DMS114 treated with DMSO at 0.1 percent for 48 hours (cell line): ENCODE data around the gene PRX.
"Not testable (repeated sequence)": the region's sequence is repeated elsewhere in the genome, so short reads cannot be mapped to it uniquely, and the experiment has no call there.

Experiments
- DNase-seq: peaks from one replicate; lab custom pipeline; 2025; ENCODE audit not compliant: unreplicated experiment; lab: John Stamatoyannopoulos, UW

The PRX gene, protein sequence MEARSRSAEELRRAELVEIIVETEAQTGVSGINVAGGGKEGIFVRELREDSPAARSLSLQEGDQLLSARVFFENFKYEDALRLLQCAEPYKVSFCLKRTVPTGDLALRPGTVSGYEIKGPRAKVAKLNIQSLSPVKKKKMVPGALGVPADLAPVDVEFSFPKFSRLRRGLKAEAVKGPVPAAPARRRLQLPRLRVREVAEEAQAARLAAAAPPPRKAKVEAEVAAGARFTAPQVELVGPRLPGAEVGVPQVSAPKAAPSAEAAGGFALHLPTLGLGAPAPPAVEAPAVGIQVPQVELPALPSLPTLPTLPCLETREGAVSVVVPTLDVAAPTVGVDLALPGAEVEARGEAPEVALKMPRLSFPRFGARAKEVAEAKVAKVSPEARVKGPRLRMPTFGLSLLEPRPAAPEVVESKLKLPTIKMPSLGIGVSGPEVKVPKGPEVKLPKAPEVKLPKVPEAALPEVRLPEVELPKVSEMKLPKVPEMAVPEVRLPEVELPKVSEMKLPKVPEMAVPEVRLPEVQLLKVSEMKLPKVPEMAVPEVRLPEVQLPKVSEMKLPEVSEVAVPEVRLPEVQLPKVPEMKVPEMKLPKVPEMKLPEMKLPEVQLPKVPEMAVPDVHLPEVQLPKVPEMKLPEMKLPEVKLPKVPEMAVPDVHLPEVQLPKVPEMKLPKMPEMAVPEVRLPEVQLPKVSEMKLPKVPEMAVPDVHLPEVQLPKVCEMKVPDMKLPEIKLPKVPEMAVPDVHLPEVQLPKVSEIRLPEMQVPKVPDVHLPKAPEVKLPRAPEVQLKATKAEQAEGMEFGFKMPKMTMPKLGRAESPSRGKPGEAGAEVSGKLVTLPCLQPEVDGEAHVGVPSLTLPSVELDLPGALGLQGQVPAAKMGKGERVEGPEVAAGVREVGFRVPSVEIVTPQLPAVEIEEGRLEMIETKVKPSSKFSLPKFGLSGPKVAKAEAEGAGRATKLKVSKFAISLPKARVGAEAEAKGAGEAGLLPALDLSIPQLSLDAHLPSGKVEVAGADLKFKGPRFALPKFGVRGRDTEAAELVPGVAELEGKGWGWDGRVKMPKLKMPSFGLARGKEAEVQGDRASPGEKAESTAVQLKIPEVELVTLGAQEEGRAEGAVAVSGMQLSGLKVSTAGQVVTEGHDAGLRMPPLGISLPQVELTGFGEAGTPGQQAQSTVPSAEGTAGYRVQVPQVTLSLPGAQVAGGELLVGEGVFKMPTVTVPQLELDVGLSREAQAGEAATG (N-terminal part only)

DNA sequence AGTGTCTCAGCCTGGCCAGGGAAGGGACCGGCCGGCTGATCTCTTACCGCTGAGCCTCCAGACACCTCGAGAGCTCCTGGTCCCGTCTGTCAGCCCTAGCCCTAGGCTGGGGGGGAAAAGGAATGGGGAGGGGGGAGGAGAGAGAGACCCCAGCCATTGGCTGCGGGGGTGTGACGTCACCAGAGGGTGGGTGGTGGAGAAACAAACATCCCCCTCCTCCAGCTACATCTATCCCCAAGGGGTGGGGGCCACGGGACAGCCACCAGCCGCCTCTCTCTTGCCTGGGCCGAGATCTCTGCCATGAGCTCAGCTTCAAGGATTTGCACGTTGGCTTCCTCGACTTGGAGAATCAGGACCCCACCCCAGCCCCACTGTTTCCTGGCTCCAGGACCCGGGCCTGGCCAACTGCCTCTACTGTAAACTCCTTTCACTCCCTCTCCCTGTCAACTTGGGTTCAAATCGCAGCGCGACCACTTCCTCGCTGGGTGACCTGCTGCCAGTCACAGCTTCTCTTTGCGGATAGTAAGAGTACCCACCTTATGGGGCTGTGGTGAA lies at the start of gene PRX:
Gene PRX, minus strand, starts transcription at position 88 of the 555 bp plus-strand sequence. CDS start 5,446 bp downstream, outside the sequence.
- DNase-seq: no peak

DNA sequence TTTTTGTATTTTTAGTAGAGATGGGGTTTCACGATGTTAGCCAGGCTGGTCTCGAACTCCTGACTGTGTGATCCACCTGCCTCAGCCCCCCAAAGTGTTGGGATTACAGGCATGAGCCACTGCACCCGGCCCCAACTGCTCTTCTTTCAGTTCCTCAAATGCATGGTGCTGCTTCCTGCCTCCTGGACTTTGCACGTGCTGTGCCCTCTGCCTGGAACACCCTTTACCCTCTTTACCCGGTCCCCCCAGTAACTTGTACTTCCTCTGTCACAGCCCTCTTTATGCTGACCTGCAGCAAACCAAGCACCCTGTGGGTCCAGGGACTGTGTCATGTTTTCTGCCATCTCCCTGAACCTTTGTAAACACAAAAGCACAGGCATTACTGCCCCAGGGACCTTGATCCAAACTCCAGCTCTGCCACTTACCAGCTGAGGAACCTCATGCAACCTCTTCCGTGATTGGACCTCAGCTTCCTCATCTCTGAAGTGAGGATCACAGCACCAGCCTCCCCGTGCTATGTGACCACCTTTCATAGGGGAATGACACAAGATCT lies 48.6 kb upstream of the PRX start:
- no peak for DNase-seq

DNA sequence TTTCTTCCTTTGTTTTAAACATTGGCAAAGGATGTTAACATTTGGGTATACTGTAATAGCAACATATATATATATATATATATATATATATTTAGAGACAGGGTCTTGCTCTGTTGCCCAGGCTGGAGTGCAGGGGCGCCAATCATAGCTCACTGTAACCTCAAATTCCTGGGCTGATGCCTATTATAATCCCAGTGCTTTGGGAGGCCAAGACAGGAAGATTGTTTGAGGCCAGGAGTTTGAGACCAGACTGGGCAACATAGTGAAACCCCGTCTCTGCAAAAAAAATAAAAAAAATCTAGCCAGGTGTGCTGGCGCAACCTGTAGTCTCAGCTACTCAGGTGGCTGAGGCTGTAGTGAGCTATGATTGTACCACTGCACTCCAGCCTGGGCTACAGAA lies 47.0 kb upstream of the PRX start:
- DNase-seq: no peak

DNA sequence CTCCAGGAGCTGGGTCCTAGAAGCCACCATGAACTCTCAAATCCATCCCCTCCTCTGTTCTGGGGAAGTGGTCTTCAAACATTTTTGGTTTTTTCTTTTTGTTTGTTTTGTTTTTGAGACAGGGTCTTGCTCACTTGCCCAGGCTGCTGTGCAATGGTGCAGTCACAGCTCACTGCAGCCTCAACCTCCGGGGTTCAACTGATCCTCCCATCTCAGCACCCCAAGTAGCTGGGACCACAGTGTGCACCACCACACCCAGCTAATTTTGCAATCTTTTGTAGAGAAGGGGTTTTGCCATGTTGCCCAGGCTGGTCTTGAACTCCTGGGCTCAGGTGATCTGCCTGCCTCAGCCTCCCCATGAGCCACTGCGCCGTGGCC lies 45.4 kb upstream of the PRX start:
- DNase-seq: no peak

DNA sequence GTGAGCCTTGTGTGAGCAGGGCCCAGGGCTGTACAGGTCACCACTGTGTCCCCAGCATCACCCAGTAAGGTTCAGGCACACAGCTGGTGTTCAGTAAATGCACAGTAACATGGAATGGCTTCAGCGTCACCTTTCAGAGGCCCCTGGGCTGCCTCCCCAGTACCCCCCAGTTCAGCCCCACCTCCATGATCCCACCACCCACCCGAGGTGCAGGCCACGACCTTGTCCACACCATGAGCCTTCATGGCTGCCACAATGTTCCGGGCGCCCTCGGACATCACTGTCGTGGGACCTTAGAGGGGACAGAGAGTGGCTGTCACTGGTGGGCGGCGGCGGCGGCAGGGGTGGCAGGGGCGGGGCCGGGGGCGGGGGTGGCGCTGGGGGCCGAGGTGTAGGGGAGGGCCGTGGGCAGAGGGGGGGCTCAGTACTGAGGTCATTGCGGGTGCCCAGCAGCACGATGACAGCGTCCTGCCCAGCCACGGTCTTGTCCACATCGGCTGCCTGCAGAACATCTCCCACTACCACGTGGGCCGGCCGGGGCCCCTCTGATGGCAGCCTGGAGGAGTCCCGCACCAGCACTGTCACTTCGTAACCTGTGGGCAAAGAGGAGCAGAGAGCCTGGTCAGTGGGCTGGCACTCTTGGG lies 44.9 kb upstream of the PRX start:
- no peak for DNase-seq

DNA sequence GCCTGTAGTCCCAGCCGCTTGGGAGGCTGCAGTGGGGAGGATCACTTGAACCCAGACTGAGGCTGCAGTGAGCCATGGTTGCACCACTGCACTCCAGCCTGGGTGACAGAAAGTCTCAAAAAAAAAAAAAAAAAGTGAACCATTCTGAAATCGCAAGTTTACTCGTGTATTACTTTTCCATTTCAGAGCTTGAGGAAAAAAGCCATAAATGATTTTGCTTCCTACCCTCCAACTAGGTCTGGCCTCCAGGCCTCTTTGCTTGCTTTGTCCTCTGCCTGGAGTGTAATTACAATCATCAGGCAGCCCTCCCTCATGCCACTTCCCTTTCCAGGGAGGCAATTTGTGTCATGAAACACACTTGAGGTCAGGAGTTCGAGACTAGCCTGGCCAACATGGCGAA lies 43.9 kb upstream of the PRX start:
- DNase-seq: no peak

DNA sequence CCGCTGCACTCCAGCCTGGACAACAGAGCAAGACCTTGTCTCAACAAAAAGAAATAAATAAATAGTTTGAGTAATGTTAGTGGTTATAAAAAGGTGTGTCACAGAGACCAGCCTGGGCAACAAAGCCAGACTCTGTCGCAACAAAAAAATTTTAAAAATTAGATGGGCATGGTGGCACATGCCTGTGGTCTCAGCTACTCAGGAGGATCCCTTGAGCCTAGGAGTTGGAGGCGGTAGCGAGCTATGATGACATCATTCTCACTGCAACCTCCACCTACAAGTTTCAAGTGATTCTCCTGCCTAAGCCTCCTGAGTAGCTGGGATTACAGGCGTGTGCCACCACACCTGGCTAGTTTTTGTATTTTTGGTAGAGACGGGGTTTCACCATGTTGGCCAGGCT lies 40.8 kb upstream of the PRX start:
- not testable (repeated sequence) for DNase-seq

DNA sequence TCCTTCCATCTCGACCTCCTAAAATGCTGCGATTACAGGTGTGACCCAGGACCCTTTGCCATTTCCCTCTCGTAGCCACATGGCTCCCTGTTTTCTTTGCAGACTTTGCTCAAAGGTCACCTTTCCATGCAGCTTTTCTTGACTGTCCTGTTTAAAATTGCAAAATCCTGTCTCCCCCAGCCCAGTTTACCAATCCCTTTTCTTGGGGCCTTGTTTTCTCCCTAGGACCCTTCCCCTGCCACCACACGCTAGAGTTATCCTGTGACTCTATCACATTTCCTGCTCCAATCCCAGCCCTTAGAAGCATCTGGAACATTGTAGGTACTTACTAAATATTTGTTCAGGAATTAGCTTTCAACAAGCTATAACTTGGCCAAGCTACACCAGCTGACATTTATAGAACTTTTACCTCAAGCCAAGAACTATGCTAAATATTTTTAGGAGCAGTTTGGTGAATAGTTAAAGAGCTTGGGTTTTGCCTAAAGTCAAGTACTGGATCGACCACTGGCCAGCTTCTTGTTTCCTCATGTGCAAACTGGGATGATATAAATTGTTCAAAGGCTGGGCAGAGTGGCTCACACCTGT lies 40.1 kb upstream of the PRX start:
- no peak for DNase-seq

DNA sequence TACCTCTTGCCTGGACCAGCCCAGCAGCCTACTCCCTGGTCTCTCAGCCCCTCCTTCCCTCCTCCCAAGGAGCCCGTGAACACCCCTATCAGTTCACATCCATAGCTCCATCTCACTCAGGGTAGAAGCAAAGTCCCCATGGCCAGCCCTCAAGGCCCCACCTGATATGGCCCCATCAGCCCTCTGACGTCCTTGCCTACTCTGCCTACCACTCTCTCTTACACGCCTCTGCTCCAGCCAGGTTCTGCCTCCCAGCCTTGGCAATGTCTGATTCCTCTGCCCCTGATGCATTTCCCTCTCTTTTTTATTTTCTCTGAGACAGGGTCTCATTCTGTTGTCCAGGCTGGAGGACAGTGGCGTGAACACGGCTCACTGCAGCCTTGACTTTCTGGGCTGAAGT lies 38.8 kb upstream of the PRX start:
- no peak for DNase-seq

DNA sequence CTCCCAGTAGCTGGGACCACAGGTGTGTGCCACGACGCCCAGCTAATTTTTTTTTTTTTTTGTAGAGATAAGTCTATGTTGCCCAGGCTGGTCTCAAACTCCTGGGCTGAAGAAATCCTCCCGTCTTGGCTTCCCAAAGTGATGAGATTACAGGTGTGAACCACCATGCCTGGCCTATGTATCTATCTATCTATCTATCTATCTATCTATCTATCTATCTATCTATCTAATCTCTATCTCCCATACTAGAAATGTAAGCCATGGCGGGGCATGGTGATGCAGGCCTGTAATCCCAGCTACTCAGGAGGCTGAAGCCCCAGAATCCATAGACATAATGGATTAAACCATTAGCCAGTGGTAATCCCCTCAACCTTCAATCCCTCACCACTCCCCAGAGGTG lies 37.5 kb upstream of the PRX start:
- DNase-seq: no peak

DNA sequence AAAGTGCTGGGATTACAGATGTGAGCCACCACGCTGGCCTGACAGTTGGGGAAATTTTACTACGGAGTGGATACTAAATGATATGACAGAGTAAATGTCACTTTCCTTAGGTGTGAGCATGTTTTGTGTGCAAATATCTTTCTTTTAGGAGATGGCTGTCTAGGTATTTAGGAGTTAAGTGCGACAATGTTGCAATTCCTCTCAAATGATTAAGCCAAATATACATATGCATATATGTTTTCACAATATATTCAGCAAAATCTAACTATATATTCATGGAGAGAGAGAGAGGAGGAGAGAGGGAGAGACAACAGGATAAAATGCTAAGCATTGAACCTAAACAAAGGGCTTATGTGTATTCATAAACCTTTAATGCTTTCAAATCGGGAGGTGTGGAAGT lies 36.3 kb upstream of the PRX start:
- DNase-seq: no peak

DNA sequence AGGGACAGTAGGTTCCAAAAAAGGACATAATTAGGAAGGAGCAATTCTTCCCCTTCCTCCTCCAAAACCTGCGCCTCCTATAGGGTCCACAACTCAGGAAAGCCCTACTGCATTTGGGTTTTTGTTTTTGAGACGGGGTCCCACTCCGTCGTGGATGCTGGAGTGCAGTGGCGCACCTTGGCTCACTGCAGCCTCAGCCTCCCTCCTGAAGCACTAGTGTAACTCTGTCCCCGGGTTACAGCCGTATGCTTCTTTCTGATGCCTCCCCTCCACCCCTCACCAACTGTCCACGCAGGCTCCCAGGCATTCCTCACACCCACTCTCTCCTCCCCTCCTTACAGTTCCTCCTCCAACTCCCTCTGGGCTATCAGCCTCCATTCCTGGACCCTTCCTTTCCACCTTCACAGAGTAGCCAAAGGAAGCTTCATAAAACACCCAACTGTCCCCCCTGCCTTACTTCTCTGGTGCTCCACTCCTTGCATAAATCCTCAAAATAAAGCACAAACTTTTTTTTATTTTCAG lies 33.1 kb upstream of the PRX start:
- no peak for DNase-seq

DNA sequence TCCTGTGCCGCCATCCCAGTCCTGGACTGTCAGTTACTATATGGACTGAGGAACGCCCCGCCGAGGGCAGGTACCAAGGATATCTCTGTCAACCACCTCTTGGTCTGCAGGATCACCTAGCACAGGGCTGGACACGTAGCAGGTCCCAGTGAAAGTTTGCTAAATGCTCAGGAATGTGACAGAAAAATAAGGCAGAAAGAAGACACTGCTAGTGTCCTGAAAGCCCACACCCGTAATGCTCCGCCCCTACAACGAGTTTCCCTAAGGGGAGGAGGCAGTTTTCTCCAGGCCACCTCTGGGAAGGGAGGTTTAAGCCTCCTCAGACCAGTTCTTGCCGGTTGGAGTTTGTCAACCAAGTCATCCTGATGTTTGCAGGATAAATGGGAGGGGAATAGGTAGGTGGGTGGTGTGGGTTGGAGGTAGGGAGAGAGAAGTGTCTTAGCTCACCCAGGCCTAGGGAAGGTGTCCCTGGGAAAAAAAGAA lies 32.6 kb upstream of the PRX start:
- DNase-seq: no peak

DNA sequence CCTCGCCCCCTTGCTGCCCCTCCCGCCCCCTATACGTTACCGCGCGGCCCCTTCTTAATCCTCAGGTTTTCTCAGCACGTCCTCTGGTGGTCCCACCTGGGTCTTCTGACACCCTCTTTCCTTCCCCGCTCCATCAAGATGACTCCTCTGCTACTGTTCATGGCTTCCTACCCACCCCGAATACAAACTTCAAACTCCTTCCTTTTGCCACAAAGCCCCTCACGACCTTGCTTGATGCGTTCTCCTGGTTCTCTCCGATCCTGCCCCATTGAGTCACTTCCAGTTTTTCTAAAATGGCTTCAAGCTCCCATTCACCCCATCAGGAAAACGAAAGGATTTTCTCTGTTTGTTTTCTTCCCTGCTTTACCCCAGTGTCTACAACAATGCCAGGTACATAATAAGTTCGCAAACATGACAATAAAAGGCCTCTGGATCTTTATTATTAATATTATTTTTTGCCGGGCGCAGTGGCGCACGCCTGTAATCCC lies 31.7 kb upstream of the PRX start:
- no peak for DNase-seq

DNA sequence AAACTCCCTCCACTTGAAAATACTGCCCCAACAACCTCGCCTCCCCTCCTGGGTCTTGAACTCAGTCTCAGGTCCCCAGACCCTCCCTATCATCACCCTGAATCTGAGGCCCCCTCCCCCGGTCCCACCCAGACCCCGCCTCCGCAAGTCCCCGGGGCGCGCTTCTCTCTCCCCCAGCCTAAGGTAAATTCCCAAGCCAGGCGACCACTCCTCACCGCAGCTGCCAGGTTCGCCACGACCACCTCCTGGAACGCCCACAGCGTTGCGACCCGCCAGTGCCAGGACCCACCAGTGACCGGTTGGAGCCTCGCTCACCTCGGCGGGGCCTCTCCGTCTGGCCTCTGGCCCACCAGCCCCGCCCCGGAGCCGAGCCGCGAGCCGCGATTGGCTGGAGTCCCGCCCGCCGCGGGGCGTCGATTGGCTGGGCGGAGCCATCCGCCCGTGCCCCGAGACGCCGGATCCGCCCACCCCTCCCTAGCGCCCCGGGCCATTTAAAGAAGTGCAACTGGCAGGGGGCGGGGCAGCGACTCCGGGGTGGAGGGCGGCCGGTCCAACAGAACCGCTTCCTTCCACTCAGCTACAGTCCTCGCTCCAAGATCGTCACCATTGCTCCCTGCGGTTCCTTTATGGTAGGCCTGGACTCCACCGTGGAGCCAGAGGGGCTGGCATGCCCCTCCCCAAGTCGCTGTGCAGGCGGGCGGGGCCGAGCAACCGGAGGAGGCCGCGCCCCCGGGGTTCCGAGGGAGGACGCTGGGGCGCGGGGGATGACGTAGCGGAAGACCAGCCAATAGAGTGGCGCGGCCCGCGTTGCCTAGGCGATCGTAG lies 31.0 kb upstream of the PRX start, which contains the start of gene SERTAD3:
Gene SERTAD3, minus strand, starts transcription at position 336 of the 825 bp plus-strand sequence. CDS start 2,255 bp downstream, outside the sequence.
- peak; percentile 97 for DNase-seq

DNA sequence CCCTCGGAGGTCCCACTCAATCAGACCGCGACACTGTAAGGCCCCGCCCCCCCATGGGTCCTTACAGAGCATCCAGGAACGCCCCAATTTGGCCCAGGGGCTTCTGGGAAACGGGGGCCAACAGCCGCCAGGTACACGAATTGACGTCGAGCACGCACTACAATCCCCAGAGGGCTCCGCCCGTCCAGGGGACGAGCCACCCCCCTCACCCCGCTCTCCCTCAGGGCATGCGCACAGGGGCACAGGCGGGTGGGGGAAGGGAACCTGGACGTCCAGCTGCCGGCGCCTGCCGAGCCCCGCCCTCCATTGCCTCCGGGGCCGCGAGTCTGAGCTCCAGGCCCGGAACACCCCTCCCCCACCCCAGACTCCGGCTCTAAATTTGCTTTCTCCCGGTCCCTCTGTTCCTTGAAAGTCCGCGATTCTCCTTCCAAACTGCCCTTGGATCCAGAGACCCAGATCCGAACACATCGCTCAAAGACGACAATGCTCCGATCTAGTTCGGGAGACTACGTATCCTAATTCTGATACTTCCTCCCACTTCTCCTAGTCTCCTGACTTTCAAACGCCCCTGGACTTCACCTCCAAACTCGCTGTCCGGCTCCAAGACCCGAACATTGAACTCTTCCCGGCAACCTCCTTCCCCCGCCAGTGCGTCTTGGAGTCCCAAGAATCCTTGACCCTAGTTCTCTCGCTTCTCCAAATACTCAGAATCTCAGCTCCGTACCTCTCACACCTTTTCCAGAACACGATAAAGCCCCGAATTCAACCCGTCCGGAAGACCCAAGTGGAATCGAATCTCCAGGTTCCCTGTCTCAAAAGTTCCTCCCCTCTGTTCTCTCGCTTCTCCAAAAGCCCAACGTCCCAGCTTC lies 30.2 kb upstream of the PRX start:
- DNase-seq: peak; percentile 99

DNA sequence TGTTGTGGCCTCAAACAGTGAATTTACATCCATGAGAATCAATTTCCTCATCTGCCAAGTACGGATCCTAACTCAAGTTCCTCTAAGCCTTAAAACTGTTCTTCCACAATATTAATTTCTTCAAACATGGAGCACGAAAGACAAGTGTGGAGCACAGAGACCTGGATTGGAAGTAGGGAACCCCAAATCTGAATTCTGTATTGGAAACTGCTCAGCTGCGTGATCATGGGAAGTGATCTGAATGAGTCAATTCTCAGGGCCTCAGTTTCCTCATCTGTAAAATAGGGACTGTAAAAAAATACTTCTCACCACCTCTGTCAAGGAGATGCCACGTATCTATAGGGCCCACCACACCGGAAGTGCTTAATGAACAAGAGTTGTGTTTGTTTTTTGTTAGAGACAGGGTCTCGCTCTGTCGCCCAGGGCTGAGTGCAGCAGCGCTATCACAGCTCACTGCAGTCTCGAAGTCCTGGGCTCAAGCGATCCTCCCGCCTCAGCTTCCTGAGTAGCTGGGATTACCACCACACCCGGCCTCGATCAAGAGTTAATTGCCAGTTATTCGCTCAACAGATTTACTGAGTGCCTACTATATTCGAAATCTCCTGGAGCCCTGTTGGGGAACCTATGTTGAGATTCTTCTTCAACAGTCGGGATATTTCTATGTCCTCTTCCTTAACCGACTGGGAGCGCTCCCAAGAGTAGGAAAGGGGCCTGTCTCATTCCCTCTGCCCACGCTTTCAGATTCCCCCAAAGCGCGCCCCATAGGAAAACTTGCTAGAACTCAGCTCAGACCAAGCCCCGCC lies 29.4 kb upstream of the PRX start:
- no peak for DNase-seq
